Inflammatory macrophage treated with lipopolysaccharide for 1 hour (primary cell): ENCODE data around the gene RYR2.
"Not testable (repeated sequence)": the region's sequence is repeated elsewhere in the genome, so short reads cannot be mapped to it uniquely, and the experiment has no call there.

Experiments
- DNase-seq, 2 donors: peaks; one replicate each; pipeline ENCODE4 v3.0.0-alpha.2; 2020 to 2022

The RYR2 gene

GRCh38 chr1:237091691-237092090 lies 49.7 kb downstream of the RYR2 start:
- DNase-seq: no peak

- DNase-seq: no peak
Observed at GRCh38 chr1:237093691-237094090, 51.7 kb downstream of the RYR2 start.

- no peak for DNase-seq
Observed at GRCh38 chr1:237098541-237098940, 56.6 kb downstream of the RYR2 start.

GRCh38 chr1:237103021-237103420 lies 61.0 kb downstream of the RYR2 start:
- no peak for DNase-seq

- no peak for DNase-seq
Observed at GRCh38 chr1:237104096-237104495, 62.1 kb downstream of the RYR2 start.

- no peak for DNase-seq
Observed at GRCh38 chr1:237105826-237106225, 63.8 kb downstream of the RYR2 start.

GRCh38 chr1:237108297-237109040 lies 66.5 kb downstream of the RYR2 start:
- DNase-seq: no peak

GRCh38 chr1:237111807-237112206 lies 69.8 kb downstream of the RYR2 start:
- no peak for DNase-seq

- no peak for DNase-seq
Observed at GRCh38 chr1:237112663-237113062, 70.7 kb downstream of the RYR2 start.

- DNase-seq: no peak
Observed at GRCh38 chr1:237115035-237115434, 73.1 kb downstream of the RYR2 start.

- no peak for DNase-seq
Observed at GRCh38 chr1:237119091-237119490, 77.1 kb downstream of the RYR2 start.

- no peak for DNase-seq
Observed at GRCh38 chr1:237120683-237121082, 78.7 kb downstream of the RYR2 start.

GRCh38 chr1:237124856-237125462 lies 83.0 kb downstream of the RYR2 start:
- no peak for DNase-seq

GRCh38 chr1:237126180-237126579 lies 84.2 kb downstream of the RYR2 start:
- DNase-seq: no peak

- not testable (repeated sequence) for DNase-seq
Observed at GRCh38 chr1:237127301-237127700, 85.3 kb downstream of the RYR2 start.

GRCh38 chr1:237133921-237134320 lies 91.9 kb downstream of the RYR2 start:
- no peak for DNase-seq

GRCh38 chr1:237134929-237135328 lies 92.9 kb downstream of the RYR2 start:
- DNase-seq: no peak

GRCh38 chr1:237138551-237138950 lies 96.6 kb downstream of the RYR2 start:
- DNase-seq: no peak

- DNase-seq: no peak
Observed at GRCh38 chr1:237139732-237140131, 97.7 kb downstream of the RYR2 start.

GRCh38 chr1:237140986-237141385 lies 99.0 kb downstream of the RYR2 start:
- no peak for DNase-seq

GRCh38 chr1:237141502-237141901 lies 99.5 kb downstream of the RYR2 start:
- DNase-seq: no peak

GRCh38 chr1:237145379-237146135 lies 103.6 kb downstream of the RYR2 start:
- no peak for DNase-seq

GRCh38 chr1:237146241-237146640 lies 104.3 kb downstream of the RYR2 start:
- DNase-seq: no peak

- no peak for DNase-seq
Observed at GRCh38 chr1:237149857-237150256, 107.9 kb downstream of the RYR2 start.
